Endodermal cell (in vitro differentiated cells): Measurements from ENCODE around the gene ST3GAL6. TPM values are rescaled to one million over a fixed set of nuclear protein-coding genes. Genes with fewer than 3 reads are reported as not detected.

Experiments used
- DNase-seq: peaks from one replicate; pipeline ENCODE4 v3.0.0-alpha.2; 2017
- H3K27ac ChIP-seq: 2 replicates; pipeline ENCODE4 v1.5.1; 2013; ENCODE audit warnings: mild to moderate bottlenecking, low read depth, low read length, moderate library complexity
- H3K27me3 ChIP-seq: 2 replicates; pipeline ENCODE4 v1.6.1; 2013; ENCODE audit warnings: mild to moderate bottlenecking, low read length, moderate library complexity; ENCODE audit not compliant: insufficient read depth, control insufficient read depth, poor library complexity, severe bottlenecking
- H3K36me3 ChIP-seq: 2 replicates; pipeline ENCODE4 v1.7.0; 2013; ENCODE audit warnings: mild to moderate bottlenecking, low read length, moderate library complexity; ENCODE audit not compliant: control insufficient read depth, insufficient read depth
- H3K4me1 ChIP-seq: one replicate; pipeline ENCODE4 v1.7.0; 2013; ENCODE audit warnings: low read length; ENCODE audit not compliant: control insufficient read depth, insufficient read depth
- H3K4me3 ChIP-seq: 2 replicates; pipeline ENCODE4 v1.5.1; 2013; ENCODE audit warnings: mild to moderate bottlenecking, low read length, moderate library complexity
- H3K9ac ChIP-seq: 2 replicates; pipeline ENCODE4 v1.6.1; 2013; ENCODE audit warnings: mild to moderate bottlenecking, low read length, moderate library complexity; ENCODE audit not compliant: poor library complexity, severe bottlenecking; ENCODE audit errors: extremely low read depth
- H3K9me3 ChIP-seq: 2 replicates; pipeline ENCODE4 v1.6.1; 2013; ENCODE audit warnings: mild to moderate bottlenecking, low read length, moderate library complexity; ENCODE audit not compliant: control insufficient read depth
- H3K27ac Mint-ChIP-seq: 2 replicates; pipeline ENCODE4 v1.8.0; 2020; ENCODE audit warnings: mixed read lengths
- H3K27me3 Mint-ChIP-seq: 2 replicates; pipeline ENCODE4 v1.8.0; 2021; ENCODE audit warnings: mild to moderate bottlenecking, mixed read lengths; ENCODE audit not compliant: insufficient read depth
- H3K36me3 Mint-ChIP-seq: 2 replicates; pipeline ENCODE4 v1.8.0; 2020; ENCODE audit warnings: low read depth, mixed read lengths
- H3K4me1 Mint-ChIP-seq: 2 replicates; pipeline ENCODE4 v1.8.0; 2020; ENCODE audit warnings: mixed read lengths
- H3K4me3 Mint-ChIP-seq: 2 replicates; pipeline ENCODE4 v1.8.0; 2020; ENCODE audit warnings: mild to moderate bottlenecking, moderate library complexity, mixed read lengths
- H3K9me3 Mint-ChIP-seq: 2 replicates; pipeline ENCODE4 v1.8.0; 2020; ENCODE audit warnings: mild to moderate bottlenecking, mixed read lengths
- CTCF ChIP-seq: fragments of 200-600 bp; sonication (generic); conservative IDR thresholded peaks from 2 replicates; pipeline ENCODE4 v1.5.0; 2021; ENCODE audit warnings: antibody characterized with exemption, mild to moderate bottlenecking
- WGBS, 2 experiments: methylation state at CpG; one replicate each; pipeline versions ENCODE4 v1.1.5 to v1.1.7; 2013; ENCODE audit warnings: missing lambda C conversion rate in 2 of 2, mixed read lengths in 1 of 2; ENCODE audit not compliant: insufficient coverage in 1 of 2, insufficient read length in 1 of 2; 5-methylcytosine and 5-hydroxymethylcytosine counted together
- long read RNA-seq, 4 experiments: library from polyadenylated mRNA in 2 of 4; library from RNA in 1 of 4; library from capped mRNA in 1 of 4; stranded (forward) in 3 of 4; unstranded in 1 of 4; transcript quantifications; one replicate each; pipeline ENCODE4 v2.0.0, GENCODE V29; 2020 to 2021; ENCODE audit warnings: inconsistent platforms in 1 of 4
- polyA plus RNA-seq, 2 experiments: library from polyadenylated mRNA; stranded (reverse); fragments of 50-300 nt; gene quantifications; one replicate each; pipeline ENCODE4 v1.2.3, GENCODE V29; 2013
- total RNA-seq, 2 donors: library from RNA; stranded (reverse); fragmentation: NEBNext Ultra II Directional in 1 of 2; extraction: Animal tissue kit (Norgen Biotek cat#: 25700) in 1 of 2; gene quantifications; 2 replicates in 1 of 2; 3 replicates in 1 of 2; pipeline ENCODE4 v1.2.1, GENCODE V29; 2021

The ST3GAL6 gene
- total RNA-seq: 1 to 10 TPM; 8.1 to 9.9 TPM
- polyA plus RNA-seq (2013, experiment 1 of 2): 11.2 TPM
- 9.0 TPM for polyA plus RNA-seq (2013, experiment 2 of 2)
- long read RNA-seq, experiment 1: 0 reads
- long read RNA-seq, experiment 2, partial matches to known transcripts: 0 of 5 reads
- long read RNA-seq, experiment 2, other reads (novel, unspliced or antisense): 4 of 5 reads
- long read RNA-seq, experiment 3, partial matches to known transcripts: 1 of 14 reads
- long read RNA-seq, experiment 3, other reads (novel, unspliced or antisense): 6 of 14 reads
- long read RNA-seq, experiment 4, partial matches to known transcripts: 0 of 5 reads
- long read RNA-seq, experiment 4, other reads (novel, unspliced or antisense): 4 of 5 reads

- H3K4me1 Mint-ChIP-seq: peaks cover 22% of the 10 kb centered on the region
These were observed at the start of gene ST3GAL6 for GRCh38 chr3:98763076-98763475. Gene ST3GAL6, plus strand, starts transcription at chr3:98763340. Its CDS starts 5,101 bp downstream, at chr3:98768441.

GRCh38 chr3:98713984-98714383, 49.2 kb upstream of the ST3GAL6 start:
- no peak overlapping the region for H3K4me3 ChIP-seq
- no peaks in the 10 kb centered on the region for H3K9me3 ChIP-seq
- no peaks in the 10 kb centered on the region for H3K36me3 ChIP-seq
- no peak overlapping the region for H3K4me3 Mint-ChIP-seq
- H3K27ac ChIP-seq: no peak overlapping the region
- peaks cover 6% of the 10 kb centered on the region for H3K9me3 Mint-ChIP-seq
- WGBS, 2 experiments: 75 to 78% methylated on average over 1 to 3 of the region's 3 CpGs
- DNase-seq: no peak
- no peaks in the 10 kb centered on the region for H3K4me1 ChIP-seq
- H3K27me3 ChIP-seq: peaks cover 4% of the 10 kb centered on the region
- H3K9ac ChIP-seq: no peak overlapping the region
- TF ChIP-seq CTCF: no peak
- H3K27ac Mint-ChIP-seq: no peak overlapping the region
- H3K27me3 Mint-ChIP-seq: peaks cover 31% of the 10 kb centered on the region
- peaks cover 6% of the 10 kb centered on the region for H3K4me1 Mint-ChIP-seq
- H3K36me3 Mint-ChIP-seq: no peaks in the 10 kb centered on the region

More at GRCh38 chr3:98763076-98763475, at the start of gene ST3GAL6:
- H3K4me3 Mint-ChIP-seq: no peak within 1 kb of the TSS
- no peaks in the 10 kb centered on the region for H3K9me3 Mint-ChIP-seq
- H3K27me3 Mint-ChIP-seq: peaks cover 88% of the 10 kb centered on the region
- Histone ChIP-seq H3K27me3 (peaks cover 90% of the 10 kb centered on the region), H3K4me1 (no peaks in the 10 kb centered on the region), H3K36me3 (no peaks in the 10 kb centered on the region), H3K9ac (no peak within 1 kb of the TSS), H3K27ac (no peak within 1 kb of the TSS), H3K4me3 (no peak within 1 kb of the TSS), H3K9me3 (no peaks in the 10 kb centered on the region)
- 80 to 93% methylated on average over 1 of the region's 1 CpG for WGBS, 2 experiments
- no peak within 1 kb of the TSS for H3K27ac Mint-ChIP-seq
- no peaks in the 10 kb centered on the region for H3K36me3 Mint-ChIP-seq
- TF ChIP-seq CTCF: no peak
- no peak for DNase-seq

- no peak for TF ChIP-seq CTCF
These were observed 45.6 kb upstream of the ST3GAL6 start for GRCh38 chr3:98717584-98717983.

More at GRCh38 chr3:98717584-98717983, 45.6 kb upstream of the ST3GAL6 start:
- peaks cover 5% of the 10 kb centered on the region for H3K27me3 ChIP-seq
- WGBS, 2 experiments: 80 to 100% methylated on average over 2 of the region's 2 CpGs
- Mint-ChIP-seq H3K4me1 (peaks cover 5% of the 10 kb centered on the region), H3K27me3 (peaks cover 22% of the 10 kb centered on the region), H3K27ac (no peak overlapping the region), H3K9me3 (peaks cover 6% of the 10 kb centered on the region), H3K4me3 (no peak overlapping the region), H3K36me3 (no peaks in the 10 kb centered on the region)
- no peaks in the 10 kb centered on the region for H3K36me3 ChIP-seq
- H3K9ac ChIP-seq: no peak overlapping the region
- H3K4me1 ChIP-seq: no peaks in the 10 kb centered on the region
- DNase-seq: no peak
- H3K27ac ChIP-seq: no peak overlapping the region
- H3K4me3 ChIP-seq: no peak overlapping the region
- no peaks in the 10 kb centered on the region for H3K9me3 ChIP-seq
